Measurements from ENCODE around the gene DNAI4.

DNA sequence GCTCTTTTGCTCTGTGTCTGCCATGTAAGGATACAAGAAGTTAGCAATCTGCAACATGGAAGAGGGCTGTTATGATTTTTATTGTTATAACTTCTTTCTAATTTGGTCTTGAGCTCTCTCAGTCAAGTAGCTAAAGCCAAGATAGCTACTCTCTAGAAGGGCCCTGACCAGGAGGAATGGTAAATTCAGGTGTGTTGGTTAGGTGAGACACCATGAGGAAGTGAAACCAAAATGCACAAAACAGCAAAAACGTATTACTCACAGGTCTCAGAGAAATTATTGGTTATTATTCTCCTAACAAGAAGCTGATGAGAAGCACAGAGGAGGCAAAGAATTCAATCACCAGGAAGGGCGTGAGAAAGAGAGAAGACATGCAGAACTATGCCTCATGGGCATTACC lies 71.8 kb downstream of the DNAI4 start:
- TF ChIP-seq CREM (CRISPR knock-in tag; IDR thresholded peaks at IDR 0.05) (no peak), ETV6 (CRISPR knock-in tag; IDR thresholded peaks at IDR 0.05) (no peak), SMAD3 (CRISPR knock-in tag; IDR thresholded peaks at IDR 0.05; ENCODE audit: borderline replicate concordance) (no peak), CBFB (CRISPR knock-in tag; IDR thresholded peaks at IDR 0.05; ENCODE audit: low read depth) (no peak), SMAD4 (CRISPR knock-in tag; IDR thresholded peaks at IDR 0.05) (no peak), NR3C1 (CRISPR knock-in tag; conservative IDR thresholded peaks at IDR 0.05; ENCODE audit: low read depth) (no peak), IRF2 (CRISPR knock-in tag; IDR thresholded peaks at IDR 0.05; ENCODE audit: borderline replicate concordance, low read depth) (no peak)
- TF ChIP-seq, protein P1, sequence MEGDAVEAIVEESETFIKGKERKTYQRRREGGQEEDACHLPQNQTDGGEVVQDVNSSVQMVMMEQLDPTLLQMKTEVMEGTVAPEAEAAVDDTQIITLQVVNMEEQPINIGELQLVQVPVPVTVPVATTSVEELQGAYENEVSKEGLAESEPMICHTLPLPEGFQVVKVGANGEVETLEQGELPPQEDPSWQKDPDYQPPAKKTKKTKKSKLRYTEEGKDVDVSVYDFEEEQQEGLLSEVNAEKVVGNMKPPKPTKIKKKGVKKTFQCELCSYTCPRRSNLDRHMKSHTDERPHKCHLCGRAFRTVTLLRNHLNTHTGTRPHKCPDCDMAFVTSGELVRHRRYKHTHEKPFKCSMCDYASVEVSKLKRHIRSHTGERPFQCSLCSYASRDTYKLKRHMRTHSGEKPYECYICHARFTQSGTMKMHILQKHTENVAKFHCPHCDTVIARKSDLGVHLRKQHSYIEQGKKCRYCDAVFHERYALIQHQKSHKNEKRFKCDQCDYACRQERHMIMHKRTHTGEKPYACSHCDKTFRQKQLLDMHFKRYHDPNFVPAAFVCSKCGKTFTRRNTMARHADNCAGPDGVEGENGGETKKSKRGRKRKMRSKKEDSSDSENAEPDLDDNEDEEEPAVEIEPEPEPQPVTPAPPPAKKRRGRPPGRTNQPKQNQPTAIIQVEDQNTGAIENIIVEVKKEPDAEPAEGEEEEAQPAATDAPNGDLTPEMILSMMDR (IDR thresholded peaks at IDR 0.05): no peak
- TF ChIP-seq, protein P2, sequence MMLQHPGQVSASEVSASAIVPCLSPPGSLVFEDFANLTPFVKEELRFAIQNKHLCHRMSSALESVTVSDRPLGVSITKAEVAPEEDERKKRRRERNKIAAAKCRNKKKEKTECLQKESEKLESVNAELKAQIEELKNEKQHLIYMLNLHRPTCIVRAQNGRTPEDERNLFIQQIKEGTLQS (CRISPR knock-in tag; conservative IDR thresholded peaks at IDR 0.05): no peak
- TF ChIP-seq, protein P3, sequence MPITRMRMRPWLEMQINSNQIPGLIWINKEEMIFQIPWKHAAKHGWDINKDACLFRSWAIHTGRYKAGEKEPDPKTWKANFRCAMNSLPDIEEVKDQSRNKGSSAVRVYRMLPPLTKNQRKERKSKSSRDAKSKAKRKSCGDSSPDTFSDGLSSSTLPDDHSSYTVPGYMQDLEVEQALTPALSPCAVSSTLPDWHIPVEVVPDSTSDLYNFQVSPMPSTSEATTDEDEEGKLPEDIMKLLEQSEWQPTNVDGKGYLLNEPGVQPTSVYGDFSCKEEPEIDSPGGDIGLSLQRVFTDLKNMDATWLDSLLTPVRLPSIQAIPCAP (CRISPR knock-in tag; IDR thresholded peaks at IDR 0.05): no peak
- TF ChIP-seq, protein P4, sequence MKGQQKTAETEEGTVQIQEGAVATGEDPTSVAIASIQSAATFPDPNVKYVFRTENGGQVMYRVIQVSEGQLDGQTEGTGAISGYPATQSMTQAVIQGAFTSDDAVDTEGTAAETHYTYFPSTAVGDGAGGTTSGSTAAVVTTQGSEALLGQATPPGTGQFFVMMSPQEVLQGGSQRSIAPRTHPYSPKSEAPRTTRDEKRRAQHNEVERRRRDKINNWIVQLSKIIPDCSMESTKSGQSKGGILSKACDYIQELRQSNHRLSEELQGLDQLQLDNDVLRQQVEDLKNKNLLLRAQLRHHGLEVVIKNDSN (CRISPR knock-in tag; IDR thresholded peaks at IDR 0.05): no peak
